Karpas-422 (cell line): ENCODE data around the gene DSC1. TPM values are rescaled to one million over a fixed set of nuclear protein-coding genes. Genes with fewer than 3 reads are reported as not detected.
"Not testable (repeated sequence)": the region's sequence is repeated elsewhere in the genome, so short reads cannot be mapped to it uniquely, and the experiment has no call there.

ENCODE experiments used
- DNase-seq: peaks from one replicate; pipeline ENCODE4 v3.0.0-alpha.2; 2015
- H2AFZ ChIP-seq: fragments of 200-600 bp; sonication (generic); 2 replicates; pipeline ENCODE4 v1.6.1; 2014; ENCODE audit warnings: antibody characterized with exemption, low read length, mixed read lengths
- H3K27ac ChIP-seq: fragments of 200-600 bp; sonication (generic); 2 replicates; pipeline ENCODE4 v1.5.1; 2014; ENCODE audit warnings: mild to moderate bottlenecking, low read length, moderate library complexity
- H3K27me3 ChIP-seq: fragments of 200-600 bp; sonication (generic); 2 replicates; pipeline ENCODE4 v1.6.1; 2014; ENCODE audit warnings: low read length, mixed read lengths
- H3K36me3 ChIP-seq: fragments of 200-600 bp; sonication (generic); 2 replicates; pipeline ENCODE4 v1.6.1; 2014; ENCODE audit warnings: low read length, mixed read lengths; ENCODE audit not compliant: insufficient read depth
- H3K4me1 ChIP-seq: fragments of 200-600 bp; sonication (generic); 2 replicates; pipeline ENCODE4 v1.6.1; 2014; ENCODE audit warnings: mild to moderate bottlenecking, low read length, mixed read lengths
- H3K4me2 ChIP-seq: fragments of 200-600 bp; sonication (generic); 2 replicates; pipeline ENCODE4 v1.6.1; 2014; ENCODE audit warnings: low read length, low read depth, mild to moderate bottlenecking; ENCODE audit not compliant: poor library complexity, severe bottlenecking
- H3K4me3 ChIP-seq: fragments of 200-600 bp; sonication (generic); 2 replicates; pipeline ENCODE4 v1.5.1; 2014; ENCODE audit warnings: mild to moderate bottlenecking, antibody characterized with exemption, low read length, mixed read lengths
- H3K79me2 ChIP-seq: fragments of 200-600 bp; sonication (generic); 2 replicates; pipeline ENCODE4 v1.6.1; 2014; ENCODE audit warnings: mild to moderate bottlenecking, low read length, mixed read lengths
- H3K9ac ChIP-seq: fragments of 200-600 bp; sonication (generic); 2 replicates; pipeline ENCODE4 v1.6.0; 2014; ENCODE audit warnings: low read length
- H3K9me2 ChIP-seq: fragments of 200-600 bp; sonication (generic), shearing (Covaris generic); replicated peaks from 2 replicates; pipeline ENCODE4 v1.6.0; 2014; ENCODE audit warnings: mild to moderate bottlenecking, low read length, moderate library complexity; ENCODE audit not compliant: insufficient read depth
- H3K9me3 ChIP-seq: fragments of 300-700, 200-600 bp; sonication (generic); 2 replicates; pipeline ENCODE4 v1.6.1; 2014; ENCODE audit warnings: low read length, mixed read lengths
- H4K20me1 ChIP-seq: fragments of 200-600 bp; sonication (generic); 2 replicates; pipeline ENCODE4 v1.6.1; 2014; ENCODE audit warnings: mild to moderate bottlenecking, antibody characterized with exemption, low read length, low read depth; ENCODE audit not compliant: insufficient read depth
- total RNA-seq: library from RNA; depleted of rRNA; stranded (reverse); fragments of >200 nt; shearing (Covaris generic); gene quantifications from 2 replicates; pipeline ENCODE4 v1.2.3, GENCODE V29; 2014; ENCODE audit warnings: low replicate concordance

DSC1 gene
- total RNA-seq, 1 experiment from 2014 or later, result 2.4 TPM

DNA sequence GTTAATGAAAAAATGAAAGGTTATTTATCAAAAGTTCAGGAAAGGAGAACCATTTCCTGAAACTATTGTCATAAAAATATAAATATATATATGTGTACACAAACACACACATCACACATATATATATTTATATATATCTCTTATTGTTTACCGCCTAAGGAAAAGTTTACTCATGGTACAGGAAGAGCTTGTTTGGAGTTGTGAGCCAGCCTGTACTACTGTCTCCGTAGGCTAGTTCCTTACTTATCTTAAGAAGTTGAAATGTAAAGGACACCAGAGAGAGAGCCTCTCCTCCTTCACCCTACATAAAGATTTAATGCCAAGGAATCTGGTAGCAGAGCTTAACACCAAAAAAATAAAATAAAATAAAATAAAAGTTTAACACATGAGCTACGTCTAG, 19.6 kb downstream of the DSC1 start:
- no peaks in the 10 kb centered on the region for H3K9me2 ChIP-seq
- no peak overlapping the region for H3K27ac ChIP-seq
- H3K79me2 ChIP-seq, result no peaks in the 10 kb centered on the region
- H3K4me1 ChIP-seq, result no peaks in the 10 kb centered on the region
- H4K20me1 ChIP-seq, result no peaks in the 10 kb centered on the region
- no peak overlapping the region for H3K4me3 ChIP-seq
- H3K36me3 ChIP-seq, result no peaks in the 10 kb centered on the region
- H2AFZ ChIP-seq, result no peak overlapping the region
- DNase-seq, result no peak
- no peaks in the 10 kb centered on the region for H3K27me3 ChIP-seq
- H3K9ac ChIP-seq, result no peak overlapping the region
- H3K4me2 ChIP-seq, result no peak overlapping the region
- H3K9me3 ChIP-seq, result no peaks in the 10 kb centered on the region

GRCh38 chr18:31138709-31139108, 23.9 kb downstream of the DSC1 start:
- Histone ChIP-seq H3K9me3 (no peaks in the 10 kb centered on the region), H3K36me3 (no peaks in the 10 kb centered on the region), H3K27ac (no peak overlapping the region), H3K4me3 (no peak overlapping the region), H3K4me2 (no peak overlapping the region), H3K4me1 (no peaks in the 10 kb centered on the region), H3K9me2 (no peaks in the 10 kb centered on the region), H2AFZ (no peak overlapping the region), H3K27me3 (no peaks in the 10 kb centered on the region), H3K79me2 (no peaks in the 10 kb centered on the region), H4K20me1 (no peaks in the 10 kb centered on the region), H3K9ac (no peak overlapping the region)
- no peak for DNase-seq

- no peaks in the 10 kb centered on the region for H3K9me2 ChIP-seq
- no peaks in the 10 kb centered on the region for H4K20me1 ChIP-seq
- H3K27ac ChIP-seq, result no peak overlapping the region
- no peak overlapping the region for H3K4me2 ChIP-seq
- no peaks in the 10 kb centered on the region for H3K36me3 ChIP-seq
- H3K4me3 ChIP-seq, result no peak overlapping the region
- H3K9me3 ChIP-seq, result no peaks in the 10 kb centered on the region
- H3K27me3 ChIP-seq, result no peaks in the 10 kb centered on the region
- no peak for DNase-seq
- H3K4me1 ChIP-seq, result peaks cover 7% of the 10 kb centered on the region
- H2AFZ ChIP-seq, result peak overlapping the region; percentile 66; the same call in 1 of the 2 replicates
- H3K9ac ChIP-seq, result no peak overlapping the region
- no peaks in the 10 kb centered on the region for H3K79me2 ChIP-seq
Observed at GRCh38 chr18:31134988-31135529, 27.6 kb downstream of the DSC1 start.

GRCh38 chr18:31129398-31130115, 33.1 kb downstream of the DSC1 start:
- H3K4me2 ChIP-seq, result no peak overlapping the region
- no peak for DNase-seq
- H3K9me2 ChIP-seq, result no peaks in the 10 kb centered on the region
- no peaks in the 10 kb centered on the region for H3K9me3 ChIP-seq
- no peaks in the 10 kb centered on the region for H3K27me3 ChIP-seq
- peak overlapping the region; percentile 57; the same call in 1 of the 2 replicates for H2AFZ ChIP-seq
- no peaks in the 10 kb centered on the region for H4K20me1 ChIP-seq
- H3K4me3 ChIP-seq, result no peak overlapping the region
- peaks cover 14% of the 10 kb centered on the region for H3K4me1 ChIP-seq
- no peak overlapping the region for H3K9ac ChIP-seq
- no peaks in the 10 kb centered on the region for H3K36me3 ChIP-seq
- no peaks in the 10 kb centered on the region for H3K79me2 ChIP-seq
- no peak overlapping the region for H3K27ac ChIP-seq

GRCh38 chr18:31125878-31126277, 36.8 kb downstream of the DSC1 start:
- Histone ChIP-seq H2AFZ (no peak overlapping the region), H3K27ac (no peak overlapping the region), H3K27me3 (no peaks in the 10 kb centered on the region), H3K36me3 (no peaks in the 10 kb centered on the region), H3K79me2 (no peaks in the 10 kb centered on the region), H3K4me3 (no peak overlapping the region), H3K4me1 (peaks cover 7% of the 10 kb centered on the region), H3K9ac (no peak overlapping the region), H4K20me1 (no peaks in the 10 kb centered on the region), H3K9me2 (no peaks in the 10 kb centered on the region), H3K4me2 (no peak overlapping the region), H3K9me3 (no peaks in the 10 kb centered on the region)
- DNase-seq, result no peak

DNA sequence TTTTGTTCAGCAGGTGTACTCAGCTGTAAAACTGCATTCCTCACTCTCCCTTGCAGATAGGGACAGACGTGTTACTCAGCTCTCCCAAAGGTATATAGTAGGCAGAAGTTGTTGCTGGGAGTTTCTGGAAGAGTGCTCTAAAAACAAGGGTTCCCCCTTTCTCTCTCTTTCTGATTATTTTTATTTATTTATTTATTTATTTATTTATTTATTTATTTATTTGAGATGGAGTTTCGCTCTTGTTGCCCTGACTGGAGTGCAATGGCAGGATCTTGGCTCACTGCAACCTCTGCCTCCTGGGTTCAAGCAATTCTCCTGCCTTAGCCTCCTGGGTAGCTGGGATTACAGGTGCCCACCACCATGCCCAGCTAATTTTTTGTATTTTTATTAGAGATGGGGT, 39.5 kb downstream of the DSC1 start:
- not testable (repeated sequence) for H4K20me1 ChIP-seq, H3K9me3 ChIP-seq, H2AFZ ChIP-seq, H3K9ac ChIP-seq, DNase-seq, H3K27me3 ChIP-seq, H3K9me2 ChIP-seq, H3K79me2 ChIP-seq, H3K36me3 ChIP-seq, H3K27ac ChIP-seq, H3K4me1 ChIP-seq, H3K4me2 ChIP-seq, H3K4me3 ChIP-seq

- Histone ChIP-seq H3K4me1 (no peaks in the 10 kb centered on the region), H3K27ac (no peak overlapping the region), H3K9ac (no peak overlapping the region), H4K20me1 (no peaks in the 10 kb centered on the region), H3K9me3 (no peaks in the 10 kb centered on the region), H3K9me2 (no peaks in the 10 kb centered on the region), H3K4me2 (no peak overlapping the region), H3K79me2 (no peaks in the 10 kb centered on the region), H3K36me3 (no peaks in the 10 kb centered on the region), H2AFZ (no peak overlapping the region), H3K27me3 (no peaks in the 10 kb centered on the region), H3K4me3 (no peak overlapping the region)
- no peak for DNase-seq
Observed at GRCh38 chr18:31120594-31120993, 42.1 kb downstream of the DSC1 start.

DNA sequence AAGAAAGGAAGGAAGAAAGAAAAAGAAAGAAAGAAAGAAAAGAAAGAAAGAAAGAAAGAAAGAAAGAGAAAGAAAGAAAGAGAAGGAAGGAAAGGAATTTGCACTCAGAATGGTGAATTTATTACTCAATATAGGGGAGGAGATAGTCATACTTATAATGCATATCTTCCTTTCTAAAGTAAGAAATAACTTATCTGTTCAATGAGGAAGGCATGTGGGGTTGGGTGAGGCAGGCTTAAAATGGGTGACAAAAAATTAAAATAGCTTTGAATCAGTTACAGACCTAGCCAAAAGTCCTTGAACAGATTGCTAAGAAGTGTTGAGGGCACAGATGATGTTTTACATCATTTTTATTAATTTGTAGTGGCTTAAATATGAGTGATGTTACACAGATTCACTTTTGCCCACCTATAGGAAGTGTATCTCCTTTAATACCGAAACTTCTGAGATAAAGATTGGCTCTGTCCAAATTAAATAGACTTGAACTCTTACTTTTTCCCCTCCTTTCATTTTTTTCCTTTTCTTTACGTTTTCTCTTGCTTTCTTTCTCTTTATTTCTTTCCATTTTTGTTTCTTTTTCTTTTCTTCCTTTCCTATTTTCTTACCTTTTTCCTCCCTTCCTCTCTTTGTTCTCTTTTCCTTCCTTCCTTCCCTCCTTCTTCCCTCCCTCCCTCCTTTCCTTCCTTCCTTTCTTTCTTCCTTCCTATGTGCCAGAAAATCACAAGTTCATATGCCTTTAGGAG, 45.6 kb downstream of the DSC1 start:
- no peaks in the 10 kb centered on the region for H3K27me3 ChIP-seq
- H3K4me2 ChIP-seq, result no peak overlapping the region
- H3K36me3 ChIP-seq, result no peaks in the 10 kb centered on the region
- H3K9me2 ChIP-seq, result no peaks in the 10 kb centered on the region
- no peaks in the 10 kb centered on the region; the same call in 1 of the 2 replicates for H3K4me1 ChIP-seq
- no peaks in the 10 kb centered on the region for H4K20me1 ChIP-seq
- H3K79me2 ChIP-seq, result no peaks in the 10 kb centered on the region
- peak; percentile 51 for DNase-seq
- H2AFZ ChIP-seq, result 0 out of 2 replicates have a peak overlapping the region, but pooled peaks have one; percentile 48
- H3K9ac ChIP-seq, result no peak overlapping the region
- no peak overlapping the region for H3K4me3 ChIP-seq
- H3K9me3 ChIP-seq, result no peaks in the 10 kb centered on the region
- H3K27ac ChIP-seq, result no peak overlapping the region
